BJ (cell line): ENCODE measurements around the gene OGDHL. TPM values are rescaled to one million over a fixed set of nuclear protein-coding genes. Genes with fewer than 3 reads are reported as not detected.

Experiments
- CTCF ChIA-PET: fragments of 350-600 bp; formaldehyde crosslinking; extraction: SDS; loops from one replicate; lab custom pipeline; 2021; ENCODE audit warnings: antibody characterized with exemption, inconsistent platforms; lab: Yijun Ruan, JAX
- POLR2A ChIA-PET: fragments of 300-600 bp; sonication (Branson Sonifier 250); formaldehyde crosslinking; extraction: SDS; loops from one replicate; lab custom pipeline; 2021; ENCODE audit warnings: antibody characterized with exemption; lab: Charles Lee
- DNase-seq: peaks from one replicate; pipeline ENCODE4 v3.0.0-alpha.2; 2011; ENCODE audit warnings: low read depth
- H3K27me3 ChIP-seq: 2 replicates; pipeline ENCODE4 v1.6.0; 2011; ENCODE audit warnings: low read length; ENCODE audit not compliant: control insufficient read depth, insufficient read depth
- H3K36me3 ChIP-seq: 2 replicates; pipeline ENCODE4 v1.5.1; 2011; ENCODE audit warnings: low read length; ENCODE audit not compliant: control insufficient read depth, insufficient read depth
- H3K4me3 ChIP-seq: 2 replicates; pipeline ENCODE4 v1.5.1; 2011; ENCODE audit warnings: low read depth, mild to moderate bottlenecking, control low read depth, low read length
- polyA plus RNA-seq: library from polyadenylated mRNA; depleted of rRNA; stranded (reverse); fragments of >200 nt; gene quantifications from 2 replicates; pipeline ENCODE4 v1.2.3, GENCODE V29; 2011
- TF ChIP-seq, protein P1 (sequence below): IDR thresholded peaks from 2 replicates; pipeline ENCODE4 v1.5.1; 2011; ENCODE audit warnings: low read depth, mild to moderate bottlenecking, control low read depth, inconsistent platforms, low read length, moderate library complexity; ENCODE audit not compliant: insufficient read depth

OGDHL gene
- polyA plus RNA-seq, 1 experiment = 0.16 TPM

DNA sequence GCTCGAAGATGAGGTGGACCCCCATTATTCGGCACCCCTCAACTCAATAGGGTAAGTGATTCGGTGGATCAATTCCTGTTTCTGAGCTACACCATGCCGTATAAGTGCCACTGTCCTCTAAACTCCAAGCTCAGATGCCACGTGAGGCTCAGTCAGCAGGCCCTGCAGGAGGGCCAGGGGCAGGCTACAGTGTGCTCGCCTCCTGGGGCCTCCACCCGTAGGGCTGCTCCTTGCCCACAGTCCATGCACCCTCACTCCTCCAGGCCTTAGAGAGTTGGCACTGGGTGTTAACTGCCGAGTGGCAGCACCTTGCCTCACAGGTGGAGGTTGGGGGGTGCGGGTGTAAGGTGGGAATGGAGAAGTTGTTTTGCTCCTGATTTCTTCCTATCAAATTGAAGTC is 70.5 kb downstream of the OGDHL start:
- CTCF ChIA-PET = interaction anchor here (0.9 kb wide), 1 partner anchor 99 kb away, joined by 4 read pairs; no protein-coding TSS in a partner anchor
- TF ChIP-seq, protein P1, sequence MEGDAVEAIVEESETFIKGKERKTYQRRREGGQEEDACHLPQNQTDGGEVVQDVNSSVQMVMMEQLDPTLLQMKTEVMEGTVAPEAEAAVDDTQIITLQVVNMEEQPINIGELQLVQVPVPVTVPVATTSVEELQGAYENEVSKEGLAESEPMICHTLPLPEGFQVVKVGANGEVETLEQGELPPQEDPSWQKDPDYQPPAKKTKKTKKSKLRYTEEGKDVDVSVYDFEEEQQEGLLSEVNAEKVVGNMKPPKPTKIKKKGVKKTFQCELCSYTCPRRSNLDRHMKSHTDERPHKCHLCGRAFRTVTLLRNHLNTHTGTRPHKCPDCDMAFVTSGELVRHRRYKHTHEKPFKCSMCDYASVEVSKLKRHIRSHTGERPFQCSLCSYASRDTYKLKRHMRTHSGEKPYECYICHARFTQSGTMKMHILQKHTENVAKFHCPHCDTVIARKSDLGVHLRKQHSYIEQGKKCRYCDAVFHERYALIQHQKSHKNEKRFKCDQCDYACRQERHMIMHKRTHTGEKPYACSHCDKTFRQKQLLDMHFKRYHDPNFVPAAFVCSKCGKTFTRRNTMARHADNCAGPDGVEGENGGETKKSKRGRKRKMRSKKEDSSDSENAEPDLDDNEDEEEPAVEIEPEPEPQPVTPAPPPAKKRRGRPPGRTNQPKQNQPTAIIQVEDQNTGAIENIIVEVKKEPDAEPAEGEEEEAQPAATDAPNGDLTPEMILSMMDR = no peak
- Histone ChIP-seq H3K36me3 (no peaks in the 10 kb centered on the region), H3K27me3 (peaks cover 25% of the 10 kb centered on the region), H3K4me3 (no peak overlapping the region)
- no peak for DNase-seq
- POLR2A ChIA-PET = no interaction called here

DNA sequence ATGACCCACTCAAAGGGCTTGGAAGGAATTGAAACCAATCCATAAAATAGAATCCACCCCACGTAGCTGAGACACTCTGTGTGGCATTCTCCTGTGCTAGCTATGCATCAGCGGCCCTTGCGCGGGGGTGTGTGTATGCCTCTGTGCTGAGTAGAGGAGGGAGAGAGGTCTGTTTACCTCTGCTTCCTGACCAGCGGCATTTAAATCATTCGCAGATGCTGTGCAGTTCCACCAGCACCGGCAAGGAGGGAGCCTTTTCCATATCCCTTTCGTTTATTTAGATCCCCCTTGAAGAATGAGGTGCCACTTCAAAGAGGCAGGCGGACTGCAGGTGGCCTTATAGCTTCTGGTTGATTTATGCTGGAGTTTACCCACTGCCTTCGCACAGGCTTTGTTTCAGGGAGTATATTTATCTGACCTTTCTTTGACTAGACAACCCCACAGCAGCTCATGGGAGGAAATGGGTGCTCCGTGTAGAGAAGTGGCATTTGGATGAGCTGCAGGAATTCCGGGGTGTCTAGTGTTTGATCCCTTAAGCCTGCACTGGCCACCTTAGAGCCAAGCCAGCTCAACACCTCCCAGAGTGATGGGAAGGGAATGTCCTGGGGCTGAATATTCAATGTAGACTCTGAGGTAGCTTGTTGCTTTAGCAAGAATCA is 71.3 kb downstream of the OGDHL start:
- ChIA-PET POLR2A (no interaction called here), CTCF (interaction anchor here (0.9 kb wide), 1 partner anchor 98 kb away, joined by 4 read pairs; no protein-coding TSS in a partner anchor)
- Histone ChIP-seq H3K4me3 (no peak overlapping the region), H3K27me3 (peaks cover 22% of the 10 kb centered on the region), H3K36me3 (no peaks in the 10 kb centered on the region)
- DNase-seq = no peak
- TF ChIP-seq, protein P1 = no peak

DNA sequence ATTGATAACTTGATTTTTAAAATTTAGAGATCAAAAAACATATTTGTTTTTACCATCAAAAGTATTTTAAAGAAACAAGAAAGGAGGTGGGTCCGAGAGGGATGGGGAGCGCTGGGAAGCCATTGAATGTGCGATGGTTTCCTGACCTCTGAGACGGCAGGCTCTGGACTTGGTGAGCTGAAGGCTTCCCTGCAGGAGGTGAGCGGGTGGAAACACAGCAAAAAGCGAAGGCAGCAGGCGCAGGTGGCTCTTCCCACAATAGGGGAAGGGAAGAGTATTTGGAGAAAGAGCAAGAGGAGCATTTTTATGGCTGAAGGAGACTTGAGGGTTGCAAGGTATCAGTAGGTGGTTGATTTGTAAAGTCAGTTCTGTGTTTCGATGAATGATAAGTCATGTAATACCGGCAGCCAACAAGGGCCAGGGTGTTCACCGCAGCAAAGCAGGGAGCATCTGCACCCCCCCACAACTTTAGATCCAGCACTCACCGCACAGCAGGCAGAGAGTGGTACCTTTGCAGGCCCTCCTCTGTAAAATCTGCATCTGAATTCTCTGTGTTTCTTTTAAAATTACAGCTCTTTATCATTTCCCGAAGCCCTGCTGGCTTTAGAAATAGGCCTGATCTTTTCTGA is 72.1 kb downstream of the OGDHL start:
- TF ChIP-seq, protein P1 = no peak
- ChIA-PET POLR2A (no interaction called here), CTCF (interaction anchor here (0.5 kb wide), 1 partner anchor 934 kb away, joined by 3 read pairs; the partner anchor contains the start of gene SGMS1)
- no peak overlapping the region for H3K4me3 ChIP-seq
- DNase-seq = no peak
- H3K27me3 ChIP-seq = peaks cover 20% of the 10 kb centered on the region
- H3K36me3 ChIP-seq = no peaks in the 10 kb centered on the region

GRCh38 chr10:49688920-49689319 is 73.2 kb downstream of the OGDHL start:
- TF ChIP-seq, protein P1 = no peak
- ChIA-PET CTCF (interaction anchor here (0.7 kb wide), 1 partner anchor 158 kb away, joined by 3 read pairs; no protein-coding TSS in a partner anchor), POLR2A (no interaction called here)
- Histone ChIP-seq H3K27me3 (peaks cover 20% of the 10 kb centered on the region), H3K4me3 (no peak overlapping the region), H3K36me3 (no peaks in the 10 kb centered on the region)
- DNase-seq = no peak

- ChIA-PET CTCF (interaction anchor here (0.7 kb wide), 1 partner anchor 158 kb away, joined by 3 read pairs; no protein-coding TSS in a partner anchor), POLR2A (no interaction called here)
- peaks cover 18% of the 10 kb centered on the region for H3K27me3 ChIP-seq
- H3K4me3 ChIP-seq = no peak overlapping the region
- TF ChIP-seq, protein P1 = no peak
- DNase-seq = no peak
- H3K36me3 ChIP-seq = no peaks in the 10 kb centered on the region
Observed at GRCh38 chr10:49688261-49688846, 73.8 kb downstream of the OGDHL start.
